ENCODE data around the gene ISOC1.

ISOC1 gene

GRCh38 chr5:129097498-129098296 is 3.1 kb downstream of the ISOC1 start:
- Histone ChIP-seq H3K27me3 (ENCODE audit: control insufficient read depth in 1 of 2, insufficient read depth in 2 of 2, low read length in 2 of 2) (no peaks in the 10 kb centered on the region), H3K36me3 (ENCODE audit: insufficient read depth, low read length) (no peaks in the 10 kb centered on the region), H3K9me3 (ENCODE audit: low read length) (no peaks in the 10 kb centered on the region), H3K9ac (ENCODE audit: low read length) (no peak overlapping the region), H3K27ac (ENCODE audit: low read depth, low read length) (no peak overlapping the region), H3K4me3 (ENCODE audit: low read depth in 1 of 2, low read length in 2 of 2) (no peak overlapping the region), H3K4me1 (ENCODE audit: insufficient read depth, low read length) (peaks cover 23% of the 10 kb centered on the region)

DNA sequence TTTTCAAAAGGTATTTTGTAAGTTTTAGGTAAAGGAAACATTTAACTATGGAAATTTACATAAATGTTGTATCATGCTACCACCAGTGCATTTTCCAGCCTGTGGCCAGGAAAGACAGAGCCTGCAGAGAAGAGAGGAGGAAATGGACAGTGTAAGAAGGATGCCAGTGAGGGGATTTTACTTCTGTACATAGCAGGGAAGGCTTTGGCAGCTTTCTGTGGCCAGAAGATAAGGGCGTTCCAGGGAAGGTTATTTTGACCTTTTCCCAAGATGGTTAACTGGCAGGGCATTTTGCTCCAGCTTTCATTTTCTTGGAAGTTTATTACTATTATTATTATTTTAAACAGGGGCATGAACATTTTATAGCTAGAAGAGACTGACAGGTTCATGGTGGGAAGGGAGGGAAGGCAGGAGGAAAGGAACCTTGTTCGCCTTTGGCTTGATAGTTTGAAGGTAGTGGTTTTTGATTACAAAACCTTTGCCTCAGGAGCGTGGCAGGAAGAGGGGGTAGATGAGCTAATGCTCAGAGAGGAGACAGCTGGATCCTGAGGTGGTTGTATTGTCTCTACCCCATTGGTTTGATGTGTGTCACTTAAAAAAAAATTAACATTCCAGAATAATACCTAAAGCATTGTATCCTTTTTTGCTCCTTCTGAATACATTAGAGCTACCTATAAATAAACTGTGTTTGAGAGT is 4.1 kb downstream of the ISOC1 start:
- Histone ChIP-seq H3K27ac (ENCODE audit: low read depth, low read length) (no peak overlapping the region), H3K9me3 (ENCODE audit: low read length) (no peaks in the 10 kb centered on the region), H3K4me3 (ENCODE audit: low read depth in 1 of 2, low read length in 2 of 2) (no peak overlapping the region), H3K27me3 (ENCODE audit: control insufficient read depth in 1 of 2, insufficient read depth in 2 of 2, low read length in 2 of 2) (no peaks in the 10 kb centered on the region), H3K9ac (ENCODE audit: low read length) (no peak overlapping the region), H3K4me1 (ENCODE audit: insufficient read depth, low read length) (peaks cover 23% of the 10 kb centered on the region), H3K36me3 (ENCODE audit: insufficient read depth, low read length) (no peaks in the 10 kb centered on the region)

DNA sequence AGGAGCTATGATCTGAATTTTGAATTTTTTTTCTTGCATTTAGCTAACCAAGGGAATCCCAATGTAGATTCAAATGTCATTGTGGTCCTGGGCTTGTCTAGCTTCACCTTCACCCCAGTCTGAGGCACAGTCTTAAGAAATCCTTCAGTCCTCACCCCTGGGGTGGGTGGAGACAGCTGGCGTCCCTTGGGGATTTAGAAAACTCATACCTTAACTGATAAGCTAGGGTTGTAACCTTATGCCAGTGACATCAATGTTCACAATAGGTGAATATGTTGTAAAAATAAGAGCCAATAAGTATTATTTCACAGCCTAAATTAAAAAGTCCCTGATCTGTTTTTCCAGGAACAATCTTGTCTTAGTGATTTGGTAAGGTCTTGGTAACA is 4.6 kb downstream of the ISOC1 start:
- H3K36me3 ChIP-seq (ENCODE audit: insufficient read depth, low read length) = no peaks in the 10 kb centered on the region
- H3K27me3 ChIP-seq (ENCODE audit: control insufficient read depth in 1 of 2, insufficient read depth in 2 of 2, low read length in 2 of 2) = no peaks in the 10 kb centered on the region
- no peak overlapping the region for H3K9ac ChIP-seq (ENCODE audit: low read length)
- H3K9me3 ChIP-seq (ENCODE audit: low read length) = no peaks in the 10 kb centered on the region
- no peak overlapping the region for H3K27ac ChIP-seq (ENCODE audit: low read depth, low read length)
- no peak overlapping the region for H3K4me3 ChIP-seq (ENCODE audit: low read depth in 1 of 2, low read length in 2 of 2)
- peaks cover 23% of the 10 kb centered on the region for H3K4me1 ChIP-seq (ENCODE audit: insufficient read depth, low read length)

DNA sequence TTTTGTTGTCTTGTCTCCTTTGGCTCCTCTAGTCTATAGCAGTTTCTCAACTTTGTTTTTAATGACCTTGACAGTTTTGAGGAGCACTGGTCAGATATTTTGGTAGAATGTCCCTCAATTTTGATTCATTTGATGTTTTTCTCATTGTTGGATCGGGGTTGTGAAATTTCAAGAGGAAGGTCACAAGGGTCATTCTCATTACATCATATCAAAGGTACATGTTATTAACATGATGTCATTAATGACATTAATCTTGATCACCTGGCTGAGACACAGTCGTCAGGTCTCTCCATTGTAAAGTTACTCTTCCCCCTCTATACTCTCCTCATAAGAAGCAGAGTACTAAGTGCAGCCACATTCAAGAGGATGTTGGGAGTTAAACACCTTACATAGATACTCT is 7.2 kb downstream of the ISOC1 start:
- H3K9me3 ChIP-seq (ENCODE audit: low read length) = no peaks in the 10 kb centered on the region
- H3K4me1 ChIP-seq (ENCODE audit: insufficient read depth, low read length) = peaks cover 13% of the 10 kb centered on the region
- no peak overlapping the region for H3K9ac ChIP-seq (ENCODE audit: low read length)
- H3K36me3 ChIP-seq (ENCODE audit: insufficient read depth, low read length) = no peaks in the 10 kb centered on the region
- H3K27me3 ChIP-seq (ENCODE audit: control insufficient read depth in 1 of 2, insufficient read depth in 2 of 2, low read length in 2 of 2) = no peaks in the 10 kb centered on the region
- H3K27ac ChIP-seq (ENCODE audit: low read depth, low read length) = no peak overlapping the region
- H3K4me3 ChIP-seq (ENCODE audit: low read depth in 1 of 2, low read length in 2 of 2) = no peak overlapping the region

DNA sequence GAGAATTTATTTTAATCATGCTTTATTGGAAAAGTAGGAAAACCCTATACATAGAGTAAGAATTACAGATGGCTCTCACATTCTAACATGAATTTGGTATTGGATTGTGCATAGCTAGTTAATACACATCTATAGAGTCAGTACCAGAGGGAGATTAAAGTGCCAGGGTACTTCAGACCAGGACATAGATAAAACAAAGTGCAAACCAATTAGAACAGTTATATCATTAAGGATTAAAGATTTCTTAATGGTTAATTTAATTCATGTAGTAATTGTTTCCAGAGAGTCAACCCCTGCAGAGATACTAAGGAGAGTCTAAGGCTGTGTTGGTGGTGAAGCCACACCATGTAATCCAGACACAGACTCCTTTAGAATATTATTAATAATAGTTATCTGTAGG is 8.8 kb downstream of the ISOC1 start:
- Histone ChIP-seq H3K36me3 (ENCODE audit: insufficient read depth, low read length) (no peaks in the 10 kb centered on the region), H3K9me3 (ENCODE audit: low read length) (no peaks in the 10 kb centered on the region), H3K27ac (ENCODE audit: low read depth, low read length) (no peak overlapping the region), H3K27me3 (ENCODE audit: control insufficient read depth in 1 of 2, insufficient read depth in 2 of 2, low read length in 2 of 2) (no peaks in the 10 kb centered on the region), H3K4me1 (ENCODE audit: insufficient read depth, low read length) (peaks cover 6% of the 10 kb centered on the region), H3K9ac (ENCODE audit: low read length) (no peak overlapping the region), H3K4me3 (ENCODE audit: low read depth in 1 of 2, low read length in 2 of 2) (no peak overlapping the region)

- no peaks in the 10 kb centered on the region for H3K27me3 ChIP-seq (ENCODE audit: control insufficient read depth in 1 of 2, insufficient read depth in 2 of 2, low read length in 2 of 2)
- H3K4me1 ChIP-seq (ENCODE audit: insufficient read depth, low read length) = no peaks in the 10 kb centered on the region
- no peak overlapping the region for H3K27ac ChIP-seq (ENCODE audit: low read depth, low read length)
- no peak overlapping the region for H3K4me3 ChIP-seq (ENCODE audit: low read depth in 1 of 2, low read length in 2 of 2)
- no peaks in the 10 kb centered on the region for H3K9me3 ChIP-seq (ENCODE audit: low read length)
- no peaks in the 10 kb centered on the region for H3K36me3 ChIP-seq (ENCODE audit: insufficient read depth, low read length)
- no peak overlapping the region for H3K9ac ChIP-seq (ENCODE audit: low read length)
Measured at GRCh38 chr5:129104915-129105455, 10.4 kb downstream of the ISOC1 start.

- H3K4me3 ChIP-seq (ENCODE audit: low read depth in 1 of 2, low read length in 2 of 2) = no peak overlapping the region
- H3K36me3 ChIP-seq (ENCODE audit: insufficient read depth, low read length) = no peaks in the 10 kb centered on the region
- H3K9me3 ChIP-seq (ENCODE audit: low read length) = no peaks in the 10 kb centered on the region
- no peaks in the 10 kb centered on the region for H3K4me1 ChIP-seq (ENCODE audit: insufficient read depth, low read length)
- no peak overlapping the region for H3K9ac ChIP-seq (ENCODE audit: low read length)
- H3K27ac ChIP-seq (ENCODE audit: low read depth, low read length) = no peak overlapping the region
- H3K27me3 ChIP-seq (ENCODE audit: control insufficient read depth in 1 of 2, insufficient read depth in 2 of 2, low read length in 2 of 2) = no peaks in the 10 kb centered on the region
Measured at GRCh38 chr5:129107637-129108036, 13.1 kb downstream of the ISOC1 start.

GRCh38 chr5:129110742-129111141 is 16.2 kb downstream of the ISOC1 start:
- H3K27ac ChIP-seq (ENCODE audit: low read depth, low read length) = no peak overlapping the region
- H3K27me3 ChIP-seq (ENCODE audit: control insufficient read depth in 1 of 2, insufficient read depth in 2 of 2, low read length in 2 of 2) = no peaks in the 10 kb centered on the region
- no peak overlapping the region for H3K9ac ChIP-seq (ENCODE audit: low read length)
- no peaks in the 10 kb centered on the region for H3K9me3 ChIP-seq (ENCODE audit: low read length)
- H3K36me3 ChIP-seq (ENCODE audit: insufficient read depth, low read length) = no peaks in the 10 kb centered on the region
- H3K4me1 ChIP-seq (ENCODE audit: insufficient read depth, low read length) = no peaks in the 10 kb centered on the region
- no peak overlapping the region for H3K4me3 ChIP-seq (ENCODE audit: low read depth in 1 of 2, low read length in 2 of 2)

GRCh38 chr5:129111351-129111750 is 16.8 kb downstream of the ISOC1 start:
- no peaks in the 10 kb centered on the region for H3K4me1 ChIP-seq (ENCODE audit: insufficient read depth, low read length)
- no peaks in the 10 kb centered on the region for H3K27me3 ChIP-seq (ENCODE audit: control insufficient read depth in 1 of 2, insufficient read depth in 2 of 2, low read length in 2 of 2)
- no peak overlapping the region for H3K4me3 ChIP-seq (ENCODE audit: low read depth in 1 of 2, low read length in 2 of 2)
- H3K9ac ChIP-seq (ENCODE audit: low read length) = no peak overlapping the region
- H3K9me3 ChIP-seq (ENCODE audit: low read length) = no peaks in the 10 kb centered on the region
- no peak overlapping the region for H3K27ac ChIP-seq (ENCODE audit: low read depth, low read length)
- no peaks in the 10 kb centered on the region for H3K36me3 ChIP-seq (ENCODE audit: insufficient read depth, low read length)

GRCh38 chr5:129112295-129112694 is 17.7 kb downstream of the ISOC1 start:
- Histone ChIP-seq H3K4me1 (ENCODE audit: insufficient read depth, low read length) (no peaks in the 10 kb centered on the region), H3K27me3 (ENCODE audit: control insufficient read depth in 1 of 2, insufficient read depth in 2 of 2, low read length in 2 of 2) (no peaks in the 10 kb centered on the region), H3K9me3 (ENCODE audit: low read length) (no peaks in the 10 kb centered on the region), H3K27ac (ENCODE audit: low read depth, low read length) (no peak overlapping the region), H3K9ac (ENCODE audit: low read length) (no peak overlapping the region), H3K36me3 (ENCODE audit: insufficient read depth, low read length) (no peaks in the 10 kb centered on the region), H3K4me3 (ENCODE audit: low read depth in 1 of 2, low read length in 2 of 2) (no peak overlapping the region)

- no peaks in the 10 kb centered on the region for H3K36me3 ChIP-seq (ENCODE audit: insufficient read depth, low read length)
- no peak overlapping the region for H3K4me3 ChIP-seq (ENCODE audit: low read depth in 1 of 2, low read length in 2 of 2)
Measured at GRCh38 chr5:129113867-129114266, 19.3 kb downstream of the ISOC1 start.

More at GRCh38 chr5:129113867-129114266, 19.3 kb downstream of the ISOC1 start:
- Histone ChIP-seq H3K4me1 (ENCODE audit: insufficient read depth, low read length) (no peaks in the 10 kb centered on the region), H3K27ac (ENCODE audit: low read depth, low read length) (no peak overlapping the region), H3K27me3 (ENCODE audit: control insufficient read depth in 1 of 2, insufficient read depth in 2 of 2, low read length in 2 of 2) (no peaks in the 10 kb centered on the region), H3K9me3 (ENCODE audit: low read length) (no peaks in the 10 kb centered on the region), H3K9ac (ENCODE audit: low read length) (no peak overlapping the region)
